ENCODE measurements around the gene SMARCA4.

The SMARCA4 gene

DNA sequence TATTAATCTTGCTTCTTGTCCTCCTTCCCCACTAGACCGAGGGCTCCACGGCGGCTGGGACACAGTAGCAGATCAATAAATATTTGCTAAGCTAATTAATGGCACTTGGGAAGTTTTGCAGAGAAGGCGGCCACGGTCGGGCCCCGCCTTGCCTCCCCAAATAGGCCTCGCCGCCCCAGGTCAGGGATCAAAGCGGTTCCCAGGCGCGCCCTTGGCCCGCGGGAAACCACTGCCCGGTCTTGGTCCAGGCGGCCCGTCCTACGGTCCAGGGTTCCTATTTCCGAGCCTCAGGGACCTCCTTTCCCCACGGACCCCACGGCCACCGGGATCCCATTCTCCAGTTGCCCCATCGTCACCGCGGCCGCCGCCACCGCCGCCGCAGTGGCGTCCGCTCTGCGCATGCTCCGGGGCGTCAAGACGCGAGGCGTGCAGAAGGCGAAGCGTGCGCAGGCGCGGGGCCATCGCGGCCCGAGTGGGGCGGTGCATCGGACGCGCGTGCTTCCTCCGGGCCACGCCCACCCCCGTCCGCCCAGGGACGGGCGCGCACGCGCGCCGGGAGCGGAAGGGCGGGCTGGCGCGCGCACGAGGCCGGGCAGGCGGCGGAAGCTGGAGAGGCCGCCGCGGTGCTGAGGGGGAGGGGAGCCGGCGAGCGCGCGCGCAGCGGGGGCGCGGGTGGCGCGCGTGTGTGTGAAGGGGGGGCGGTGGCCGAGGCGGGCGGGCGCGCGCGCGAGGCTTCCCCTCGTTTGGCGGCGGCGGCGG, at the start of gene SMARCA4:
SMARCA4 (plus strand) TSS at position 717 of the 759 bp plus-strand sequence. CDS start 23,122 bp downstream, outside the sequence.
- DNase-seq = peak; percentile 99

DNA sequence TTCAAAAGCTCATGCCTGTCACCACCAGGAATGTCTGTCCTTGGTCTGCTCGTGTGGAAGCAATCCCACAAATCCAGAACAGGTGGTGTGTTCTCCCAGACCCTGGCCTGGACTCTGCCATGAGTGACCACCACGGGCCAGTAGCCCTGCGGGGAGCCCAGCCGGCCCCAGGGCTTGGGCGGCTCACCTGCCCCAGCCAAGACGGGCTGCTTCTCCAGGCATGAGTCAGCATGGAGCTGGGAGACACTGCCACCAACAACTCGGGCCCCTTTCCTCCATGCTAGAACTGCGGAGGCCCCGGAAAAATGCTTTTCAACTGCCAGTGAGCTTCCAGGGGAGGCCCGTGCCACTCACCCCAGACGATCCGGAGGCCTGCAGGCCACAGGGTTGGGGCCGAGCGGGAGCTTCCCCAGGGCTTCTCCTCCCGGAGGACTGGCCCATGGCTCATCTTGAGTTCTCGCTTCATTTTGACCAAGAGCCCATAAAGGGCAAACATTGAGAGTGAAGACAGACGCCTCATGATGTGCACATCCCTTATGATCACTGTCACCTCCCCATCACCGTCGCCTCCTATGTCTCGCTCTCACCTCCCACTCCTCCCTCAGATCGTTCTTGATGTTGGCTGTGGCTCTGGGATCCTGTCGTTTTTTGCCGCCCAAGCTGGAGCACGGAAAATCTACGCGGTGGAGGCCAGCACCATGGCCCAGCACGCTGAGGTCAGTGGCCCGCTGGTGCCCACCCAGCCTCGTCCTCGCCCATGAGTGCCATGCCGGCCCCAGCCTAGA, 49.1 kb upstream of the SMARCA4 start:
- no peak for DNase-seq

DNA sequence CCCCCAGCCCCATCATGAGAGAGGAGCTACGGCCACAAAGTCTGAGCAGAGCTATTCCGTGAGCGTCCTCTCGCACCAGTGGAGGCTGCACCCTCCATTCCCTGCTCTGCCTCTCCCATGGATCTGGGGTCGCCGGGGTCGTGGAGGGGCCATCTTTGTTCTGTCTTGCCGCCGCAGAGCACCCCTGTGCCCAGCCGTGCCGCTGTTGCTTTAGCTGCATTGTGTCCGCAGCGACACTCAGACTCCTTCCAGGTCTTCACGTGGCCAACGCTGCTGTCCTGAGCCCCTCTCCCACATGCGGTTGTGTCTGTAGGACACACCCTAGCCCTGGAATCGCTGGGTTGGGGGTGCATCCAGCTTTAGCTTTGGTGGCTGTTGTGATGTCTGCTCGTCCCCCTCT, 48.2 kb upstream of the SMARCA4 start:
- no peak for DNase-seq

DNA sequence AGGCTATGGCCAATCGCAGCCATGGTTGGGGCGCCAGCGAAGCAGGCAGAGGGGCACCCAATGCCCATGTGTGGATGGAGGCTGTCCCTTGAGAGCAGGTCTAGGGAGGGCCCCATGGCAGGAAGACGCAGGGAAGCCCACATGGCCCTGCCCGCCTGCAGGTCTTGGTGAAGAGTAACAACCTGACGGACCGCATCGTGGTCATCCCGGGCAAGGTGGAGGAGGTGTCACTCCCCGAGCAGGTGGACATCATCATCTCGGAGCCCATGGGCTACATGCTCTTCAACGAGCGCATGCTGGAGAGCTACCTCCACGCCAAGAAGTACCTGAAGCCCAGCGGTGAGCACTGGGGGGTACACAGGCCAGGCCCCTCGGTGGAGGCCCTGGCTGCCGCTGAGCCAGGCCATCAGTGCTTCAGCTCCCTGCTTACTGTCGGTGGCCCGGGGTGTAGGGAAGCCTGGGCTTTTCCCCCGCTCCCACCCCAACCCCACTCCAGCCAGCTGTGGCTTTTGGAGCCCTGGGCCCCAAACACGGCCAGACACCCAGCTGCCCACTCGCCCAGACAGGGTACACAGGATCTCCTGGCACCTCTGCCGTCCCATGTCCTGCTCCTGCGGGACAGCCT, 47.0 kb upstream of the SMARCA4 start:
- no peak for DNase-seq

DNA sequence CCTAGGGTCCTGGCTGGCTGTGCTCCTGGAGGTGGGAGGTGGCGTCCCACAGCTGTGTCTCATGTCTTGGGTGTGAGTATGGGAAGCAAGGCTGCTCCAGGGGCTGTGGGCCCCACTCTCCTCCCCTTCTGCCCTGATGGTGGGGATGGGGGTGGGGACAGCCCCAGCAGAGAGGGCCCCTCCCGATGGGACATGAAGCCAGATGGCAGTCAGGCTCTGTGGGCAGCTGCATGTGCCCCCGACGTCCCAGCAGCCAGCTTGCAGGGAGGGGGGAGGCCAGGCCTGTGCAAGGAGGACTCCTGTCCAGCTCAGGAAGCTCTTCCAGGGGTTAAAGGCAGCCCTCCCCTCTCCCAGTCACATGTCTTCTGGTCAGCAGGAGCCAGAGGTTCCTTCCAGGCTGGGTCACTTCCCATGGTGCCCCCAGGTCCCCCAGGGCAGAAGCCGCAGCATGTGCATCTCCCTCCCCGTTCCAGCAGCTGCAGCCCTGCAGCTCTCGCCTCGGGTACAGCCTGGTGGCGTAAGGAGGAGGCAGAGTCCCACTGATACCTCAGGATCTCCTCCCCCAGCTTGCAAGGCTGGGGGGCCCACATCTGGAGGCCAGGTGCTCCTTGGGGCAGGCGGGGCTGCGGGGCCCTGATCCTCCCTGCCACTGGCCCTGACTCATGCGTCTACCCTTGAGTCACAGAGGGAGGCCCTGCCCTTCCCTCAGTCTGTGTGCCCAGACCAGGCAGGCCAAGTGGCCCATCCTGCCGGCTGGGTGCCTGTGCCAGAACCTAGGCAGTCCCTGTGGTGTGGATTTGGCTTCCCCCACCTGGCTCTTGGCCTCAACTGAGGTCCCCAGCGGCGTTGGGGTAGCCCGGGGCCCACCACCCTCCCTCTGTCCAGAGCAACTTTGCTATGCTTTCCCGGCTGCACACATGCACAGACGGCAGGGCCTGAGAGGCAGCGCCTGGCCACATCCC, 45.4 kb upstream of the SMARCA4 start:
- no peak for DNase-seq

DNA sequence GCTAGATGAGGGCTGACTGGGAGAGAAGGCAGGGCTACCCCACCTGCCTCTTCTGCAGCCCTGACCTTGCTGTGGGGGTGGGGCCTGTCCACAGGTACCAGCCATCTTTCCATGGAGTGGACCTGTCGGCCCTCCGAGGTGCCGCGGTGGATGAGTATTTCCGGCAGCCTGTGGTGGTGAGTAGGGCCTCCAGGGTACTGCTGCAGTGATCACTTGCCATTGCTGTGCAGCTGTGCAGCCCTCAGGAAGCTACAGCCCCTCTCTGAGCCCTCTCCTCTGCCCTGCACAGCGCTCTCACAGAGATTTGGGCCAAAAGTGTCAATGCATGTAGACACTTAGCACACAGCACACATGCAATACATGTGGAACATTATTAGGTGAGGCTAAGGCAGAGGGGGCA, 44.2 kb upstream of the SMARCA4 start:
- no peak for DNase-seq

DNA sequence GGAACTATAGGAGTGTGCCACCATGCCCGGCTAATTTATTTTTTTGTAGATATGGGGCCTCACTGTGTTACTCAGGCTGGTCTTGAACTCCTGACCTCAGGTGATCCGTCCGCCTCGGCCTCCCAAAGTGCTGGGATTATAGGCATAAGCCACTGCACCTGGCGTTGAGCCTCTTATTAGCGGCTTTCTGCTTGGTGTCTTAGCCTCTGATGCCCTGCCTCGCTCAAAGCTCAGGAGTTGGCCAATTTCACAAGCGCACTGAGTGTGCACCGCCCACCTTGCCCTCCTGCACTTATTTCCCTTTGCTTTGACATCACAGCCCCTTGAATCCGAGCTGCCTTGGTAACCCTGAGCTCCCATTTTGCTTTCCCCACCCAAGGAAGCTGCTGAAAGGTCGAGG, 42.5 kb upstream of the SMARCA4 start:
- DNase-seq = no peak

DNA sequence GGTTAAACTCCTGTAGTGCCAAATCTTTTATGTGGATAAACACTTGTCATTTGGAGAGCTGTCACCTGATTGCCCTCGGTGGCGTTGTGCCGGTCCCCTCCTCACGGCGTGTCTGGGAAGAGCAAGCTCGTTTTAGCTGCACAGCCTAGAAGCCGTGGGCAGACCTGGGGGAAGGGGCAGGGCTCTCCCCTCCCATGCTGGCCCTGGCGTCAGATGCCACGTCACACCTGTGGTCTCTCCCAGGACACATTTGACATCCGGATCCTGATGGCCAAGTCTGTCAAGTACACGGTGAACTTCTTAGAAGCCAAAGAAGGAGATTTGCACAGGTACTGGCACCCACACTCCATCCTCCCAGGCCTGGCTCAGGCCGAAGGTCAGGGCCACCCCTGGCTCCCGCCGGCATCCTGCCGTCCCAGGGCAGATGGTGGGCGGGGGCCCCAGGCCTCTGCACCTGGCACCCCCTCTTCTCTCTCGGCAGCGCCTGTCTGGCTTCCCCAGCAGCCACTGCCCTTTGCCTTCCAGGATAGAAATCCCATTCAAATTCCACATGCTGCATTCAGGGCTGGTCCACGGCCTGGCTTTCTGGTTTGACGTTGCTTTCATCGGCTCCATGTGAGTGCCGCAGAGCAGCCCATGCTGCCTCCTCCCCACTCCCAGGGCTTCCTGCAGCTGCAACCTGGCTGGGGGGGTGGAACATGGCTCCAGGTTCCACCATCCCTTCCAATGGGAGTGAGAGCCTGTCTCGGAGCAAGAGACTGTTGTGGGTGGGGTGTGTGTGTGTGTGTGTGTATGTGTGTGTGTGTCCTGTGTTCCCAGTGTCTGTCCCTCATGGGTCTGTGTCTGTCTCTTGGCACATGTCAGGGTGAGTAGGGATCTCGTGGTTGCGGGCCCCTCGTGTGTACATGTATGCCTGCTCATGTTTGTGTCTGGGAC, 41.2 kb upstream of the SMARCA4 start:
- DNase-seq = no peak

DNA sequence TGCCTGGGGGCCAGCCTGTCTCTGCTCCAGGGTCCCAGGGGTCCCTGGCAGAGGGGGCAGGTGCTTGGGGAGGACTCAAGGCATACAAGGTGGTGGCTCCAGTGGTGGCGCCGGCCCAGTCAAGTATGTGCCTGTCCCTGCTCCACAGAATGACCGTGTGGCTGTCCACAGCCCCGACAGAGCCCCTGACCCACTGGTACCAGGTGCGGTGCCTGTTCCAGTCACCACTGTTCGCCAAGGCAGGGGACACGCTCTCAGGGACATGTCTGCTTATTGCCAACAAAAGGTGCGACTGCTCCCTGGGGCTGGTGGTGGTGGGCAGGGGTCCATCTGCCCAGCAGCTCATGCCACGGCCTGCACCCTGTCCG, 40.6 kb upstream of the SMARCA4 start:
- DNase-seq = no peak

DNA sequence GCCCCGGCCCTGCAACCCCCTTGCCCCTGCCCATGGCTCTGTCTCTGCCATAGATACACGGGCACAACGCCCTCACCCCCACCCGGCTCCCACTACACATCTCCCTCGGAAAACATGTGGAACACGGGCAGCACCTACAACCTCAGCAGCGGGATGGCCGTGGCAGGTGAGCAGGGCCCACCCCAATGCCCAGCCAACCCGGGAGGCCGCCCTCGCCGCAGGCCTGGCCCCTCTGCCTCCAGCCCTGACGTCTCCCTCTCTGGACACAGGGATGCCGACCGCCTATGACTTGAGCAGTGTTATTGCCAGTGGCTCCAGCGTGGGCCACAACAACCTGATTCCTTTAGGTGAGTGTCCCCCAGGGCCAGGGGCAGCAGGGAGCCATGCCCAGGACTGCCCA, 40.0 kb upstream of the SMARCA4 start:
- DNase-seq = no peak

DNA sequence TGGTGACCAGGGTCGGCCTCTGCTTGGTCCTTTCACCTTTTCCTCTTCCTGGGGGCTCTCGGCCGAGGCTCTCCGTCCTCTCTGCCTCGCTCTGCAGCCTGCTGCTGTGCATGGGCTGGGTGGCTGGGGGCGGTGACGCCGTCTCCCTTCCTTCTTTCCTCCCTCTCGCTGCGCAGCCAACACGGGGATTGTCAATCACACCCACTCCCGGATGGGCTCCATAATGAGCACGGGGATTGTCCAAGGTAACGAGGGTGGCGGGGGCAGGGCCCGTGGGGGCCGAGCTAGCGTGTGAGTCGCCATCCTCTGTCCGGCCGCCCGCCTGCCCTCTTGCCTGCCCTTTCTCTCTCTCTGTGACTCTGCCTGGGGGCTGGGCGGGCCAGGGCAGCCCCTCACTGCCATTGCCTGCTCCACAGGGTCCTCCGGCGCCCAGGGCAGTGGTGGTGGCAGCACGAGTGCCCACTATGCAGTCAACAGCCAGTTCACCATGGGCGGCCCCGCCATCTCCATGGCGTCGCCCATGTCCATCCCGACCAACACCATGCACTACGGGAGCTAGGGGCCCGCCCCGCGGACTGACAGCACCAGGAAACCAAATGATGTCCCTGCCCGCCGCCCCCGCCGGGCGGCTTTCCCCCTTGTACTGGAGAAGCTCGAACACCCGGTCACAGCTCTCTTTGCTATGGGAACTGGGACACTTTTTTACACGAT, 39.5 kb upstream of the SMARCA4 start:
- no peak for DNase-seq

DNA sequence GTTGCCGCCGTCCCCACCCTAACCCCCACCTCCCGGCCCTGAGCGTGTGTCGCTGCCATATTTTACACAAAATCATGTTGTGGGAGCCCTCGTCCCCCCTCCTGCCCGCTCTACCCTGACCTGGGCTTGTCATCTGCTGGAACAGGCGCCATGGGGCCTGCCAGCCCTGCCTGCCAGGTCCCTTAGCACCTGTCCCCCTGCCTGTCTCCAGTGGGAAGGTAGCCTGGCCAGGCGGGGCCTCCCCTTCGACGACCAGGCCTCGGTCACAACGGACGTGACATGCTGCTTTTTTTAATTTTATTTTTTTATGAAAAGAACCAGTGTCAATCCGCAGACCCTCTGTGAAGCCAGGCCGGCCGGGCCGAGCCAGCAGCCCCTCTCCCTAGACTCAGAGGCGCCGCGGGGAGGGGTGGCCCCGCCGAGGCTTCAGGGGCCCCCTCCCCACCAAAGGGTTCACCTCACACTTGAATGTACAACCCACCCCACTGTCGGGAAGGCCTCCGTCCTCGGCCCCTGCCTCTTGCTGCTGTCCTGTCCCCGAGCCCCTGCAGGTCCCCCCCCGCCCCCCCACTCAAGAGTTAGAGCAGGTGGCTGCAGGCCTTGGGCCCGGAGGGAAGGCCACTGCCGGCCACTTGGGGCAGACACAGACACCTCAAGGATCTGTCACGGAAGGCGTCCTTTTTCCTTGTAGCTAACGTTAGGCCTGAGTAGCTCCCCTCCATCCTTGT, 38.8 kb upstream of the SMARCA4 start:
- no peak for DNase-seq

DNA sequence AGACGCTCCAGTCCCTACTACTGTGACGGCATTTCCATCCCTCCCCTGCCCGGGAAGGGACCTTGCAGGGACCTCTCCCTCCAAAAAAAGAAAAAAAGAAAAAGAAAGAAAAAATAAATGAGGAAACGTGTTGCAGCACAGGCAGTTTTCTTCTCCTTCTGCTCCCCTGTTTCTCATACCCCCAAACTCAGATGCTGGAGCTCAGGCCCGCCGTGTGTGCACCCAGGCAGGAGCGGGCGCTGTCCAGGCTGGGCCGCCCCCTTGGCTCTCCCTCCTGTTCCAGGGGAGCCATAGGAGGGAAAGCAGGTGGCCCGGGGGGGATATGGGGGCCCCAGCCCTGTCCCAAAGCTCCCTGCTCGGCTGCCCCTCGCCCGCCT, 38.2 kb upstream of the SMARCA4 start:
- DNase-seq = no peak

DNA sequence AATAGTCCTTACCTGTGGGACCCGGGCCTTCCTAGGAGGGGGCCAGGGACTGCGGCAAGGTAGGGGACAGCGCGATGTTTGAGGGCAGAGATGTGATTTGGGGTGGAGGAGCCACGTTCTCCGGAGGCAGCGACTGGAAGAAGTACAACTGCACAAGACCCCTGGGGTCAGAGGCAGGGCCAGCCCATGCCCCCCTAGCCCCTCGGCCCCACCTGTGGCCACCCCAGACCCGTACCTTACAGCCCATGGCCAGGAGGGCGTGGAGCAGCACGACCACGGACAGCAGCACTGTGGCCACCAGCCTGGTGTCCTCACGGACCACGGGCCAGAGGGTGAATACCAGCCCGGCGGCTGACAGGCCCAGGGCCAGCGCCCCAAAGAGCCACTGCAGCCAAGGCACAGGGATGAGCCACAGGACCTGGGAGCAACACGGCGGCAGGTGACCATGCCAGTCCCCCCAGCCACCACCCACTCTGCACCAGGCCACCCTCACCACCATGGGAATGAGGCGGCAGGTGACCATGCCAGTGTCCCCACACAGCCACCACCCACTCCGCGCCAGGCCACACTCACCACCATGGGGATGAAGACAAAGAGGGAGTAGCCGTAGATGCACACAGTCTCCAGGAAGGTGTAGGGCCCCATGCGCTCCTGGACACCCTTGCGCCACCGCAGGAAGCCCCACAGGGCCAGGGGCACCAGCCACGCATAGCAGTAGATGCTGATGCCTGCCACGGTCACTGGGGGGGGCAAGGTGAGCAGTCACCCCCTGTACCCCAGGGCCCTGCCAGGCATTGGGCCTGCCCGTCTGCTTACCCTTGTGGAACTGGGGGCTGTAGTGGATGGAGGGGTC, 37.3 kb upstream of the SMARCA4 start:
- no peak for DNase-seq

DNA sequence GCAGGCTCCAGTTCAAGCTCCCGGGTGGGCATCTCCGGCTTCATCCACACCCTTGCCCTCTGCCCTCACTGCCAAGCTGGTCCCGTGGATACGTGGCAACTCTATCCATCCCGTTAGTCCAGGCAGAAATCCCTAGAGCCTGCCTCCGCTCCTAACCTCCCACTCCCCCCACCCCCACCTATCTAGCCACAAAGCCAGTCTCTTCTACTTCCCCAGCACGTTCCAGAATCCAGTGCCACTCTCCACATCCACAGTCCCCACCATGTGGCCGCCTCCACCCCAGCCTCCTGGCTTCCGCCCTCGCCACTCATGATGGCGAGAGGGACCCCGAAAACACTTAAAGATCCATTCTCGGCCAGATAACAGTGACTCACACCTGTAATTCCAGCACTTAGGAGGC, 36.2 kb upstream of the SMARCA4 start:
- no peak for DNase-seq

DNA sequence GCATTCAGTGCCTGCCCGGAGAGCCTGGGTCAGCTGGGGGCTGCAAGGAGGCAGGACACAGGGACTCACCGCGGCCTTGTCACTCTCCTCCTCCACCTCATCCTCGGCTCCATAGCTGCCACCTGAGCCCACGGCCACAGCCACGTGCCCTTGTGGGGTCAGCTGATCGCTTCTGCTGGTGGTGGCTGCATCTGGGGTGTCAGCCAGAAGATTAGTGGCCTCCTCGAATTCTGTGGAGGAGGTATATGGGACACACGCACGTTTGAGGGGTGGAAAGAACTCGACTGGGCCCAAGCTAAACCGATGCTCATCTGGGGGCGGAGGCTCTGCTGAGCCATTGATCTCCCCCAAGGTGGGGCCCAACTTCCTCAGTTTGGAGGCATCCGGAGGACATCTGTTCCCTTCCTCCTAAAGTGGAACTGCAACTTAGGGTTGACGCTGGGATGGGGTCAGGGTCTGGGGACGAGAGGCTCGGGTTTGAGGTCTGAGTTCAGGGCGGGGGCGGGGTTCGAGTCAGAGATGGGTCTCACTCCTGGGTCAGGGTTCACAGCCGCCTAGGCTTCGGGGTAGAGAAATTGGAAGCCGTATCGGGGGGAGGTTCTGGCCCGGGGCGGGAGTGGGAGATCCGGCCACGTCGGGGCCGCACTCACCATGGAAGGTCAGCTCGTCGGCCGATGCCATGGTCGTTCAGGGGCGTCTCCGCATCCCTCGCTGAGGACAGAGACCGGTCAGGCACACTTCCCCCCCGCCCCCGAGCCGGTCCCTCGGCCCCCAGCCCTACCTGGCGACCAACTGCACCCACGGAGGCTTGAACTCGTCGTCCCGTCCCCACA, 32.9 kb upstream of the SMARCA4 start:
- peak; percentile 21 for DNase-seq

DNA sequence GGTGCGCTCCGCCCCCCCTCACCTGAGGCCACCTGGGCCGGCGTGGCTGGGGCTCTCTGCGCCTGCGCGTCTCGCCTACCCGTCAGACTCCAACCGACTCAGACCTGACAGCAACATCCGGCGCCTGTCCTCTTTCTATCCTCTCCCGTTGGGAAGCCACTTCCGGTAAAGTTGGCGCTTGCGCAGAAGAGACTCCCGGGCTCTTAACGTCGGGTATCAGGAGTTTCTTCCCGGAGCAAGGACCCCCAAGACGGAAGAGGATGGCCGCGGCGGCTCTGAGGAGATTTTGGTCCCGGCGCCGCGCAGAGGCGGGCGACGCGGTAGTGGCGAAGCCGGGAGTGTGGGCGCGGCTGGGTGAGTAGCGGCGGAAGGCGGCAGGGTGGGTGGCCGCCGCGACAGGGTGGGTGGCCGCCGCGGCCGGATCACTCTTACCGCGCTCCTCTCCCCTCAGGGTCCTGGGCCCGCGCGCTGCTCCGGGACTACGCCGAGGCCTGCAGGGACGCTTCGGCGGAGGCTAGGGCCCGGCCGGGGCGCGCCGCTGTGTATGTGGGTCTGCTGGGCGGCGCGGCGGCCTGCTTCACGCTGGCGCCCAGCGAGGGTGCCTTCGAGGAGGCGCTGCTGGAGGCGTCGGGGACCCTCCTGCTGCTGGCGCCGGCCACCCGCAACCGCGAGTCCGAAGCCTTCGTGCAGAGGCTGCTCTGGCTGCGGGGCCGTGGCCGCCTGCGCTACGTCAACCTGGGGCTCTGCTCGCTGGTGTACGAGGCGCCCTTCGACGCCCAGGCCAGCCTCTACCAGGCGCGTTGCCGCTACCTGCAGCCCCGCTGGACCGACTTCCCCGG, 32.0 kb upstream of the SMARCA4 start, which contains the start of the genes TIMM29 and YIPF2:
TIMM29 (plus strand) TSS at position 249 of the 839 bp plus-strand sequence; CDS start at position 261, 12 bp downstream.
YIPF2 (minus strand) TSS at position 77 of the 839 bp plus-strand sequence. CDS start 229 bp downstream, outside the sequence.
- DNase-seq = peak; percentile 98

Data from activated CD4-positive, alpha-beta T cell treated with anti-CD3 and anti-CD28 coated beads for 48 hours (primary cell).